Measurements from ENCODE around the gene FAF1. TPM values are rescaled to one million over a fixed set of nuclear protein-coding genes. Genes with fewer than 3 reads are reported as not detected.

Gene FAF1
- total RNA-seq, 1 experiment from 2014 or later: 14.7 TPM

DNA sequence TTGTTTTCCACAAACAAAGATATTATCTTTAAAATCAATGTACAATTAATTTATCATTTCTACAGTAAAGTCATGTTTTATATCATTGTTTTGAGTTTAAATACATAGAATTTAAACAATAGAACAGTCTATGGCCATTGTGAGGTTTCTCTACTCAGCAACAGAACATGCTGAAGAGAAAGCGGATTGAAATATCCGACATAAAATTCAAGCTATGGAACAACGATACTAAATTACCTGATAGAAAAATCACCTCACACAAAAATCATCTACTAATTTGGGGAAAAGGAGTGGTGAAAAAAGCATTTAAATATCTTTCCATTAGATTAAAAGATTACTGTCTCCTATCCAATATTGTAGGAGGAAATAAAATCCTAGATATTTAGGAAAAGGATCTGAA, 22.5 kb upstream of the FAF1 start:
- TF ChIP-seq, protein P1, sequence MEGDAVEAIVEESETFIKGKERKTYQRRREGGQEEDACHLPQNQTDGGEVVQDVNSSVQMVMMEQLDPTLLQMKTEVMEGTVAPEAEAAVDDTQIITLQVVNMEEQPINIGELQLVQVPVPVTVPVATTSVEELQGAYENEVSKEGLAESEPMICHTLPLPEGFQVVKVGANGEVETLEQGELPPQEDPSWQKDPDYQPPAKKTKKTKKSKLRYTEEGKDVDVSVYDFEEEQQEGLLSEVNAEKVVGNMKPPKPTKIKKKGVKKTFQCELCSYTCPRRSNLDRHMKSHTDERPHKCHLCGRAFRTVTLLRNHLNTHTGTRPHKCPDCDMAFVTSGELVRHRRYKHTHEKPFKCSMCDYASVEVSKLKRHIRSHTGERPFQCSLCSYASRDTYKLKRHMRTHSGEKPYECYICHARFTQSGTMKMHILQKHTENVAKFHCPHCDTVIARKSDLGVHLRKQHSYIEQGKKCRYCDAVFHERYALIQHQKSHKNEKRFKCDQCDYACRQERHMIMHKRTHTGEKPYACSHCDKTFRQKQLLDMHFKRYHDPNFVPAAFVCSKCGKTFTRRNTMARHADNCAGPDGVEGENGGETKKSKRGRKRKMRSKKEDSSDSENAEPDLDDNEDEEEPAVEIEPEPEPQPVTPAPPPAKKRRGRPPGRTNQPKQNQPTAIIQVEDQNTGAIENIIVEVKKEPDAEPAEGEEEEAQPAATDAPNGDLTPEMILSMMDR (conservative IDR thresholded peaks at IDR 0.05; ENCODE audit: low read depth, low read length): no peak
- TF ChIP-seq EZH2 (IDR thresholded peaks at IDR 0.05; ENCODE audit: low read length, unreplicated experiment): no peak
- H3F3A ChIP-seq (ENCODE audit: low read length, unreplicated experiment): no peaks in the 10 kb centered on the region
- ChIA-PET CTCF (no interaction called here), POLR2A (ENCODE audit: unreplicated experiment) (no interaction called here)
- H3K27me3 ChIP-seq (ENCODE audit: low read length): no peaks in the 10 kb centered on the region
- BruUV-seq (replicated peaks): no TSS peak
- no peak overlapping the region for H3K4me3 ChIP-seq (ENCODE audit: low read length)
- intact Hi-C loops (cut with micrococcal nuclease): no loop called here
- no peak overlapping the region for H2AFZ ChIP-seq (ENCODE audit: low read length)
- H3K4me1 ChIP-seq (ENCODE audit: insufficient read depth, low read length): peaks cover 21% of the 10 kb centered on the region
- no peaks in the 10 kb centered on the region for H3K9me2 ChIP-seq (replicated peaks; ENCODE audit: low read length)
- ATAC-seq (no peak), DNase-seq (no peak)
- no peaks in the 10 kb centered on the region for H3K9me3 ChIP-seq (ENCODE audit: low read length)
- H3K9ac ChIP-seq (ENCODE audit: low read length): no peak overlapping the region
- peak overlapping the region; percentile 84; the same call in 1 of the 2 replicates for H3K4me2 ChIP-seq (ENCODE audit: low read length)
- H4K20me1 ChIP-seq (ENCODE audit: low read length): no peaks in the 10 kb centered on the region
- H3K36me3 ChIP-seq (ENCODE audit: low read depth, low read length): no peaks in the 10 kb centered on the region
- H3K79me2 ChIP-seq (ENCODE audit: low read length): peaks cover 53% of the 10 kb centered on the region
- no peak overlapping the region for H3K27ac ChIP-seq (ENCODE audit: low read length)

DNA sequence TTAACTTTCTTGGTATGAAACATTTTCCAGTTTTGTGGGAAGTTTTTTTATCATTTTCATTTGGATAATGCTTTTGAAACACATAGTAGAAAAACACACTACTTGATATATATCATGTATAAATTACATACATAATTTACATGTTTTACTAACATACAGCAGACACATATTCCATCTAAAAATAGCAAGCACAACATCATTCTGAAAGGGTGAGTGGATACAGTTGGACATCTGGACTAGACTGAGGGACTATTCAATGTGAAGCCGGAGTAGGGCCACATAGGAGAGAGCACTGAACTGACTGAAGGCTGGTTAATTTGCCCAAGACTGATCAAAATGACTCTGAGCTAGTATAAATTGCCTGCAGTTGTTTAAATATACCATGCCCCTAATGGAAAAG, 21.7 kb upstream of the FAF1 start:
- ATAC-seq (no peak), DNase-seq (no peak)
- Histone ChIP-seq H3K9ac (ENCODE audit: low read length) (peak overlapping the region; percentile 87; the same call in 1 of the 2 replicates), H3K9me2 (replicated peaks; ENCODE audit: low read length) (no peaks in the 10 kb centered on the region), H3K4me1 (ENCODE audit: insufficient read depth, low read length) (peaks cover 21% of the 10 kb centered on the region), H3K4me2 (ENCODE audit: low read length) (peak overlapping the region; percentile 84), H3K27me3 (ENCODE audit: low read length) (no peaks in the 10 kb centered on the region), H4K20me1 (ENCODE audit: low read length) (no peaks in the 10 kb centered on the region), H3K9me3 (ENCODE audit: low read length) (no peaks in the 10 kb centered on the region), H3K36me3 (ENCODE audit: low read depth, low read length) (no peaks in the 10 kb centered on the region), H3K27ac (ENCODE audit: low read length) (no peak overlapping the region), H3F3A (ENCODE audit: low read length, unreplicated experiment) (no peaks in the 10 kb centered on the region), H3K79me2 (ENCODE audit: low read length) (peaks cover 56% of the 10 kb centered on the region), H3K4me3 (ENCODE audit: low read length) (peak overlapping the region; percentile 13; the same call in 1 of the 2 replicates), H2AFZ (ENCODE audit: low read length) (0 out of 2 replicates have a peak overlapping the region, but pooled peaks have one; percentile 25)
- POLR2A ChIA-PET (ENCODE audit: unreplicated experiment): interaction anchor here (0.6 kb wide), 1 partner anchor 12 kb away, joined by 3 read pairs; no protein-coding TSS in a partner anchor
- intact Hi-C loops (cut with micrococcal nuclease): no loop called here
- no TSS peak for BruUV-seq (replicated peaks)
- no peak for TF ChIP-seq EZH2phosphoT487 (IDR thresholded peaks at IDR 0.05; ENCODE audit: borderline replicate concordance, low read length)
- TF ChIP-seq EZH2 (IDR thresholded peaks at IDR 0.05; ENCODE audit: low read length, unreplicated experiment): no peak
- TF ChIP-seq, protein P1 (conservative IDR thresholded peaks at IDR 0.05; ENCODE audit: low read depth, low read length): no peak
- CTCF ChIA-PET: no interaction called here

DNA sequence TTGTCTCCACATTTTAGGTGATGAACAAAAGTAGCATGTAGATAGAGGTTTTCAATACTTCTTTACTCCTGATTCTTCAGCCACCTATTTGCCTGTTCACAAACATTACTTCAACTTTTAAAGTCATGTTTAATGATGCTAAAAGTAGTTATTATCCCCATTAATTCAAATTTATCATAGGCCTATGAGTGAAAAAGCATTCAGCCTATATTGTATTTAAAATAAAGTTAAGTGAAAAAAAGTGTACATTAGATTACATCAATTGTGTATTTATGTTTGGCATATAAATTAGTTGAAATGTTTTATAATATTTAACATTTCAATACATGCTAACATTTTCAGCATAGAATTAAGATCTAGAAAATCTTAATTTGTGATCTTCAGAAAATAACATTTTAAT, 20.4 kb upstream of the FAF1 start:
- DNase-seq (no peak), ATAC-seq (no peak)
- Histone ChIP-seq H4K20me1 (ENCODE audit: low read length) (no peaks in the 10 kb centered on the region), H3K9me3 (ENCODE audit: low read length) (no peaks in the 10 kb centered on the region), H2AFZ (ENCODE audit: low read length) (peak overlapping the region; percentile 26; the same call in 1 of the 2 replicates), H3K36me3 (ENCODE audit: low read depth, low read length) (no peaks in the 10 kb centered on the region), H3K79me2 (ENCODE audit: low read length) (peaks cover 65% of the 10 kb centered on the region), H3F3A (ENCODE audit: low read length, unreplicated experiment) (no peaks in the 10 kb centered on the region), H3K9ac (ENCODE audit: low read length) (peak overlapping the region; percentile 87; the same call in 1 of the 2 replicates), H3K4me1 (ENCODE audit: insufficient read depth, low read length) (peaks cover 25% of the 10 kb centered on the region), H3K4me3 (ENCODE audit: low read length) (peak overlapping the region; percentile 85; the same call in 1 of the 2 replicates), H3K27ac (ENCODE audit: low read length) (no peak overlapping the region), H3K27me3 (ENCODE audit: low read length) (no peaks in the 10 kb centered on the region), H3K4me2 (ENCODE audit: low read length) (peak overlapping the region; percentile 84), H3K9me2 (replicated peaks; ENCODE audit: low read length) (no peaks in the 10 kb centered on the region)
- TF ChIP-seq EZH2 (IDR thresholded peaks at IDR 0.05; ENCODE audit: low read length, unreplicated experiment): no peak
- TF ChIP-seq, protein P1 (conservative IDR thresholded peaks at IDR 0.05; ENCODE audit: low read depth, low read length): no peak
- no peak for TF ChIP-seq EZH2phosphoT487 (IDR thresholded peaks at IDR 0.05; ENCODE audit: borderline replicate concordance, low read length)
- BruUV-seq (replicated peaks): no TSS peak
- intact Hi-C loops (cut with micrococcal nuclease): no loop called here
- POLR2A ChIA-PET (ENCODE audit: unreplicated experiment): no interaction called here
- CTCF ChIA-PET: no interaction called here

All from PC-3 (cell line).